ENCODE data around the gene HOXB6. TPM values are rescaled to one million over a fixed set of nuclear protein-coding genes. Genes with fewer than 3 reads are reported as not detected.

The HOXB6 gene
- total RNA-seq, 4 donors from 2014 or later: 0.54 to 4.2 (median 1.3) TPM

GRCh38 chr17:48554412-48555257 is 50.2 kb downstream of the HOXB6 start:
- no peak for DNase-seq
- no peaks in the 10 kb centered on the region for H3K4me1 ChIP-seq
- peaks cover 58% of the 10 kb centered on the region for H3K27me3 ChIP-seq
- 20 to 34% methylated on average over 40 to 44 of the region's 44 CpGs for WGBS, 2 donors
- no peaks in the 10 kb centered on the region for H3K36me3 ChIP-seq
- TF ChIP-seq POLR2A (IDR thresholded peaks at IDR 0.05): no peak
- no peak for TF ChIP-seq CTCF (IDR thresholded peaks at IDR 0.05)
- peak overlapping the region; percentile 46 to 66 (median 49) for H3K27ac ChIP-seq
- H3K4me3 ChIP-seq (replicated peaks in 1 of 3): peak overlapping the region in 1 of 3 donors; percentile 15
- H3K9me3 ChIP-seq: no peaks in the 10 kb centered on the region
- intact Hi-C loops (cut with DNase I): no loop called here

GRCh38 chr17:48553826-48554225 is 51.0 kb downstream of the HOXB6 start:
- Histone ChIP-seq H3K27ac (peak overlapping the region in 1 of 3 donors; percentile 49), H3K4me1 (no peaks in the 10 kb centered on the region), H3K36me3 (no peaks in the 10 kb centered on the region), H3K4me3 (replicated peaks in 1 of 3) (no peak overlapping the region), H3K27me3 (peaks cover 59% of the 10 kb centered on the region), H3K9me3 (no peaks in the 10 kb centered on the region)
- intact Hi-C loops (cut with DNase I): no loop called here
- 30 to 50% methylated on average over 1 of the region's 1 CpG for WGBS, 2 donors
- TF ChIP-seq CTCF (IDR thresholded peaks at IDR 0.05) (no peak), POLR2A (IDR thresholded peaks at IDR 0.05) (no peak)
- no peak for DNase-seq

- Histone ChIP-seq H3K9me3 (no peaks in the 10 kb centered on the region), H3K27me3 (peaks cover 59% of the 10 kb centered on the region), H3K4me3 (replicated peaks in 1 of 3) (no peak overlapping the region), H3K4me1 (no peaks in the 10 kb centered on the region), H3K27ac (peak overlapping the region in 1 of 3 donors; percentile 52), H3K36me3 (no peaks in the 10 kb centered on the region)
- 24 to 28% methylated on average over 5 of the region's 5 CpGs for WGBS, 2 donors
- no peak for TF ChIP-seq CTCF (IDR thresholded peaks at IDR 0.05)
- no peak for TF ChIP-seq POLR2A (IDR thresholded peaks at IDR 0.05)
- intact Hi-C loops (cut with DNase I): no loop called here
- no peak for DNase-seq
Measured at GRCh38 chr17:48553190-48553547, 51.6 kb downstream of the HOXB6 start.

GRCh38 chr17:48552466-48553189 is 52.2 kb downstream of the HOXB6 start:
- intact Hi-C loops (cut with DNase I): no loop called here
- no peaks in the 10 kb centered on the region for H3K4me1 ChIP-seq
- H3K36me3 ChIP-seq: no peaks in the 10 kb centered on the region
- H3K27ac ChIP-seq: peak overlapping the region in 1 of 3 donors; percentile 52
- peaks cover 64% of the 10 kb centered on the region for H3K27me3 ChIP-seq
- 8 to 23% methylated on average over 11 of the region's 11 CpGs for WGBS, 2 donors
- TF ChIP-seq CTCF (IDR thresholded peaks at IDR 0.05): no peak
- TF ChIP-seq POLR2A (IDR thresholded peaks at IDR 0.05): no peak
- no peak overlapping the region for H3K4me3 ChIP-seq (replicated peaks in 1 of 3)
- H3K9me3 ChIP-seq: no peaks in the 10 kb centered on the region
- no peak for DNase-seq

Measured in thyroid gland (tissue), 4 donors.